K562 (cell line): ENCODE measurements around the gene POGZ.

Source experiments
- BRCA1 ChIP-seq, 2 experiments: fragments of 450-650 bp in 1 of 2; sonication (generic) in 1 of 2; formaldehyde crosslinking in 1 of 2; IDR thresholded peaks; 2 replicates each; pipeline versions ENCODE4 v1.5.0 to v1.6.1; 2017 to 2020; ENCODE audit warnings: mild to moderate bottlenecking in 1 of 2, missing genetic modification reagents in 1 of 2
- CBFA2T3 ChIP-seq: fragments of 450-650 bp; IDR thresholded peaks from 2 replicates; pipeline ENCODE4 v1.6.1; 2017
- RCOR1 ChIP-seq, 2 experiments: IDR thresholded peaks; 2 replicates each; pipeline ENCODE4 v1.6.1; 2012; ENCODE audit warnings: low read depth in 2 of 2, low read length in 2 of 2, borderline replicate concordance in 1 of 2, improper control_type of control experiment in 1 of 2
- SMAD4 ChIP-seq: fragments of 250-450 bp; sonication (Bioruptor Pico); conservative IDR thresholded peaks from 2 replicates; pipeline ENCODE4 v1.8.0; 2021; ENCODE audit warnings: inconsistent platforms, mild to moderate bottlenecking, moderate library complexity
- ZBTB1 ChIP-seq: sonication (generic); formaldehyde crosslinking; IDR thresholded peaks from 2 replicates; pipeline ENCODE4 v1.8.1; 2023; ENCODE audit warnings: missing genetic modification reagents, low read depth, mild to moderate bottlenecking, borderline replicate concordance
- ZNF311 ChIP-seq: fragments of 250-450 bp; sonication (Bioruptor Pico); IDR thresholded peaks from 2 replicates; pipeline ENCODE4 v1.4.0; 2020; ENCODE audit warnings: mild to moderate bottlenecking, moderate library complexity
- TF ChIP-seq, protein P1 (sequence below), 3 experiments: IDR thresholded peaks in 2 of 3; conservative IDR thresholded peaks in 1 of 3; 2 replicates each; pipeline ENCODE4 v1.5.1; 2011 to 2012; ENCODE audit warnings: low read length in 3 of 3, mild to moderate bottlenecking in 3 of 3, control low read depth in 2 of 3, improper control_type of control experiment in 1 of 3, inconsistent platforms in 1 of 3, low read depth in 1 of 3, mixed read lengths in 1 of 3, moderate library complexity in 1 of 3; ENCODE audit not compliant: insufficient read depth in 2 of 3
- TF ChIP-seq, protein P2 (sequence below): fragments of 450-650 bp; formaldehyde crosslinking; IDR thresholded peaks from 2 replicates; pipeline ENCODE4 v1.4.0; 2022; ENCODE audit warnings: missing genetic modification characterization

DNA sequence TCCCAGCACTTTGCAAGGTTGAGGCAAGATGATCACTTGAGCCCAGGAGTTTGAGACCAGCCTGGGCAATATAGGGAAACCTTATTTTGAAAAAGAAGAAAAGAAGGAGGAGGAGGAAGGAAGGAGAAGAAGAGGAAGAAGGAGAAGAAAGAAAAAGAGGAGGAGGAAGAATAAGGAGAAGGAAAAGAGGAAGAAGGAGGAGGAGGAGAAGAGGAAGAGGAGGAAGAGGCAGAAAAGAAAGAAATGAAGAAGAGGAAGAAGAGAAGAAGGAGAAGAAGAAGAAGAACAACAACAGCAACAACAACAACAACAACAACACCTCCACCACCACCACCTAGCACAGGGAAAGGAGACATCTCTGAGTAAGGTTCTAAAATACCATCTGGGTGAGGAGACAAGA is 97.4 kb downstream of the POGZ start:
- TF ChIP-seq ZBTB1 (CRISPR knock-in tag) (no peak), RCOR1 (IDR thresholded peaks at IDR 0.05; ENCODE audit: borderline replicate concordance in 1 of 2, low read depth in 2 of 2, low read length in 2 of 2) (no peak), ZNF311 (CRISPR knock-in tag) (no peak), CBFA2T3 (no peak), SMAD4 (CRISPR knock-in tag) (no peak), BRCA1 (IDR thresholded peaks at IDR 0.05) (no peak), BRCA1 (CRISPR knock-in tag; IDR thresholded peaks at IDR 0.05) (no peak)
- TF ChIP-seq, protein P1, sequence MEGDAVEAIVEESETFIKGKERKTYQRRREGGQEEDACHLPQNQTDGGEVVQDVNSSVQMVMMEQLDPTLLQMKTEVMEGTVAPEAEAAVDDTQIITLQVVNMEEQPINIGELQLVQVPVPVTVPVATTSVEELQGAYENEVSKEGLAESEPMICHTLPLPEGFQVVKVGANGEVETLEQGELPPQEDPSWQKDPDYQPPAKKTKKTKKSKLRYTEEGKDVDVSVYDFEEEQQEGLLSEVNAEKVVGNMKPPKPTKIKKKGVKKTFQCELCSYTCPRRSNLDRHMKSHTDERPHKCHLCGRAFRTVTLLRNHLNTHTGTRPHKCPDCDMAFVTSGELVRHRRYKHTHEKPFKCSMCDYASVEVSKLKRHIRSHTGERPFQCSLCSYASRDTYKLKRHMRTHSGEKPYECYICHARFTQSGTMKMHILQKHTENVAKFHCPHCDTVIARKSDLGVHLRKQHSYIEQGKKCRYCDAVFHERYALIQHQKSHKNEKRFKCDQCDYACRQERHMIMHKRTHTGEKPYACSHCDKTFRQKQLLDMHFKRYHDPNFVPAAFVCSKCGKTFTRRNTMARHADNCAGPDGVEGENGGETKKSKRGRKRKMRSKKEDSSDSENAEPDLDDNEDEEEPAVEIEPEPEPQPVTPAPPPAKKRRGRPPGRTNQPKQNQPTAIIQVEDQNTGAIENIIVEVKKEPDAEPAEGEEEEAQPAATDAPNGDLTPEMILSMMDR (IDR thresholded peaks at IDR 0.05 in 2 of 3, conservative IDR thresholded peaks at IDR 0.05 in 1 of 3; ENCODE audit: insufficient read depth in 2 of 3, low read depth in 1 of 3, low read length in 3 of 3), result no peak
- TF ChIP-seq, protein P2, sequence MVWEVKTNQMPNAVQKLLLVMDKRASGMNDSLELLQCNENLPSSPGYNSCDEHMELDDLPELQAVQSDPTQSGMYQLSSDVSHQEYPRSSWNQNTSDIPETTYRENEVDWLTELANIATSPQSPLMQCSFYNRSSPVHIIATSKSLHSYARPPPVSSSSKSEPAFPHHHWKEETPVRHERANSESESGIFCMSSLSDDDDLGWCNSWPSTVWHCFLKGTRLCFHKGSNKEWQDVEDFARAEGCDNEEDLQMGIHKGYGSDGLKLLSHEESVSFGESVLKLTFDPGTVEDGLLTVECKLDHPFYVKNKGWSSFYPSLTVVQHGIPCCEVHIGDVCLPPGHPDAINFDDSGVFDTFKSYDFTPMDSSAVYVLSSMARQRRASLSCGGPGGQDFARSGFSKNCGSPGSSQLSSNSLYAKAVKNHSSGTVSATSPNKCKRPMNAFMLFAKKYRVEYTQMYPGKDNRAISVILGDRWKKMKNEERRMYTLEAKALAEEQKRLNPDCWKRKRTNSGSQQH (CRISPR knock-in tag), result 0 out of 2 replicates have a peak, but pooled peaks have one; percentile 13
